NK-92 treated with Interleukin-12 subunit alpha and Interleukin-12 subunit beta, amount 100 ng/mL, for 24 hours (cell line): Measurements from ENCODE around the gene AQR.
"Not testable (repeated sequence)": the region's sequence is repeated elsewhere in the genome, so short reads cannot be mapped to it uniquely, and the experiment has no call there.

Experiments used
- DNase-seq: peaks from one replicate; lab custom pipeline; 2025; lab: John Stamatoyannopoulos, UW

The AQR gene

GRCh38 chr15:34969340-34970097 lies at the start of gene AQR:
Gene AQR, minus strand, starts transcription at chr15:34969742. Its CDS starts 129 bp downstream, at chr15:34969613.
- DNase-seq: peak; percentile 94

DNA sequence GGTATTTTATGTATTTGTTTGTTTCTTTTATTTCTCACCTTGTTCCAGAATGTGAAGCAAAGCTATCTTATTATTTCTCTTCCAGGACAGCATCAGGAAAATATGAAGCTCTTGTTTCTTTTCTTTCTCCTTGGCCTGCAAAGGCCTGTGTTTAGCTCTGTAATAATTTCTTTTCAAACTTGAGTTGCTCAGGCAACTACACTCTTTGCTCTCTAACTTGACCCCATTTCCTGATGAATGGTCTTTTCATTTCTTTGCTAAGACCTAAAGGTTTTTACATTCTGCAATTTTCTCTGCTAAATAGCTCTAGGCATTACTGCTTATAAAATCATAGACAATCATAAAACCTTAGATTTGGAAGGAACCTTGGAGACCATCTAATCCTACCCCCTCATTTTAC lies 44.7 kb upstream of the AQR start:
- DNase-seq: no peak

DNA sequence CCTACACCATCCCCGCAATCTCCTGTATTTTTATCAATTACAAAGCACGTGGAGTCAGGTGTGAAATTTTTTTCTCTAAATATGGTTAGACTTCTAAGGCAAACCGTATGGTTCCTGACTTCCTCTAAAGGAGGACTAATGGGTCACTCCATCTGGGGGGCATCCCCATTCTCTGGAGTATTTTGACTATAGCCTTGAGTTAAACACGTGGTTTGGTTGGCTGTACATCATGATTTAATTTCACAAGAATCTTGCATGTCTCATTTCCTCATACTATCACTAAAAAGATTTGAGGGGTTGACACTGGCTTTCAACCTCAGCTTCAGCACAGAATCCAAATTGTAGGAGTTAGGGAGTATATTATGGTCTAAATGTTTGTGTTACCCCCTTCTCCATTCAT lies 43.8 kb upstream of the AQR start:
- DNase-seq: no peak

DNA sequence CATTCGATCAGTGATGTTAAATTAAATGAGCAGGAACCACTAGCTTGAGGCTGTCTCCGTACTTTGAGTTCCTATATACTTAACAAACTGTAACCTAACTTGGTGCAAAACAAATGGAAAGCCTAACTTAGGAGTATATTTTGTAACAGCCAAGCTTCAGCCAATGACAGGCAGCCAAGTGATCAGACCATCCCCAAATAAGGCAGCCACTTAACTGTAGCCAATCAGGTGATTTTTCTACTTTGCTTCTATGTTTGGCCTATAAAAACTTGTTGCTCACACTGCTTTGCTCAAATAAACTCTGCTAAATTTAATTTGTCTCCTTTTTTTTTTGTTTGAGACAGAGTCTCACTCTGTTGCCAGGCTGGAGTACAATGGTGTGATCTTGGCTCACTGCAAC lies 37.9 kb upstream of the AQR start:
- DNase-seq: no peak

GRCh38 chr15:35005933-35006332 lies 36.4 kb upstream of the AQR start:
- DNase-seq: no peak

DNA sequence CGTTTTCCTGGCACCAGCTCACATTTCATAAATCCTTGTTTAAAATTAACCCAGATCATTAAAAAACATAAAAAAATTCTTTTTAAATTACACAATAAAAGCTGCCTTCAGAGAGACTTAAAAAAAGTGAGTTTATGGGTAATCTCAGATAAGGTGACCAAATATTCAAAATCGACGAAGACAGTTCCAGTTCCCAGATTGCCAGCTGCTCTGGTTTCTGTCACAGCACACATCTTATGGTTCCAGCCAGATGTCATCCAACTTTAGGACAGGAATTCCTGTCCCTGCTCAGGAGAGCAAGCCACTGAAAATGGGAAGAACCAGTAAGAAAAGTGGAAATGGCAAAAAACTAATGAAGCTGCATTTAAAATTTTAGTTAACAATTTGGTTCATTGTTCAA lies 34.4 kb upstream of the AQR start:
- DNase-seq: no peak

- DNase-seq: no peak
These were observed 31.0 kb upstream of the AQR start for GRCh38 chr15:35000511-35000910.

DNA sequence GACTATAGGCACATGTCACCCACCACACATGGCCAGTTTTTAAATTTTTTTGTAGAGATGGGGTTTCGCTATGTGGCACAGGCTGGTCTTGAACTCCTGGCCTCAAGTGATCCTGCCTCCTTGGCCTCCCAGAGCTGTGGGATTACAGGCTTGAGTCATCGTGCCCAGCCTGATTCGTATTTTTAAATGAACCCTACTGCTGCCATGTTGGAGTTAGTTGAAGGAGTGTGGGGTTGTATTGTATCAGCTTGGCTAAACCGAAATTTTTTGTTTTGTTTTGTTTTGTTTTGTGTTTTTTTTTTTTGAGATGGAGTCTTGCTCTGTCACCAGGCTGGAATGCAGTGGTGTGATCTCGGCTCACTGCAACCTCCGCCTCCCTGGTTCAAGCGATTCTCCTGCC lies 30.4 kb upstream of the AQR start:
- DNase-seq: no peak

- DNase-seq: no peak
These were observed 25.4 kb upstream of the AQR start for GRCh38 chr15:34994925-34995324.

DNA sequence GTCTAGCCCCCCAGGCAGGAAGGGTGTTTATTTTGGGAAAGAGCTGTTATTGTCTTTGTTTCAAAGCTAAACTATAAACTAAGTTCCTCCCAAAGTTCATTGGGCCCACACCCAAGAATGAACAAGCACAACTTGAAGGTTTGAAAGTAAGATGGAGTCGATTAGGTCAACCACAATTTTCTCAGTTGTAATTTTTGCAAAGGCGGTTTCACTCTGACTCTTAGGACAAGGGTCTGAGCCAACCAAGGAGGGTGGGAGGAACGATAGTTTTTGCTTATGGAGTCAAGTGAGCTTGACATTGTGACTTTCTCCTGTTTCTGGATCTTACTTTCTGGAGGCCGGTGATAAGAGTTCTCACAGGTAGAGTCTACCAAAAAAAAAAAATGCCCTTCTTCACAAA lies 24.3 kb upstream of the AQR start:
- DNase-seq: no peak

- no peak for DNase-seq
These were observed 23.9 kb upstream of the AQR start for GRCh38 chr15:34993412-34993811.

DNA sequence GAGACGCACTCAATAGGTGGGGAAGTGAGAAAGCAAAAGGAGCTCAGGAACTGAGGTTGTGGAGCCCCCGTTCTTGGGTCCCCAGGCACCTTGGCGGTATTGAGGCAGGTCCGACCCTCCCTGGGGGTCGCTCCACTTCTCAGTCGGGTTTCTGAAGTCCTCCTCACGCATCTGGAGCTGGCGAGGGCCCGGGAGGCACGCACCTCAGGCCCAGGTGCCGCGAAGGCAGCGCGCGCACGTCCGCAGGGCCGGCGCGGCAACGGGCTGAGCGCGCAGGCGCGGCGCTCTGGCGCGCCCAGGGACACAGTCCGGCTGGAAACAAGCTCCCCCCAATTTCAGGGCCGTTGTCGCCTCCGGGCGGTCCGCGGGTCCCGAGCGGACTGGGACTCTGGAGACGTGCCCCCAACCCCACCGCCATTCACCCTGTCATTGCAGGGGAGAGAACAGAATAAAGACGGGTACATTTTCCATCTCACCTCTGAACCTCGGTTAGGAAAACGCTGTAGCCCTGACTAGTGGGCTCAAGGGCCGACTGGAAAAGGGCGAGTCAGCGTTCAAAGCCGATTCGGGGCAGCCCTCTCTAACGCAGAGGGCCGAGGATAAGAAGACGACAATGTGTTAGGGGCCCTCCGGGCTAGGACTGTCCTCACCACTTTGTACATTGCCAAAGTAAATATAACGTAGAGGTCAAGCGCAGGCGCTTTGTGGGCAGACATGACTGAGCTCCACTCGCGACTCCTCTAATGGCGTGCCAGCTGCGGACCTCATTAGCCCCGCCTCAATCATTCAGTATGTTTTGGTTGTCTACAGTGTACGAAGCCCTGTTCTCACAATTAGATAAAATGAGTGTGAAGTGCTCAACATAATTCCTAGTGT lies 18.7 kb upstream of the AQR start, which contains the start of gene ZNF770:
ZNF770 (minus strand) TSS at position 261 of the 876 bp plus-strand sequence. CDS start 4,853 bp downstream, outside the sequence.
- DNase-seq: peak; percentile 69

- no peak for DNase-seq
These were observed 18.1 kb upstream of the AQR start for GRCh38 chr15:34987609-34988026.

DNA sequence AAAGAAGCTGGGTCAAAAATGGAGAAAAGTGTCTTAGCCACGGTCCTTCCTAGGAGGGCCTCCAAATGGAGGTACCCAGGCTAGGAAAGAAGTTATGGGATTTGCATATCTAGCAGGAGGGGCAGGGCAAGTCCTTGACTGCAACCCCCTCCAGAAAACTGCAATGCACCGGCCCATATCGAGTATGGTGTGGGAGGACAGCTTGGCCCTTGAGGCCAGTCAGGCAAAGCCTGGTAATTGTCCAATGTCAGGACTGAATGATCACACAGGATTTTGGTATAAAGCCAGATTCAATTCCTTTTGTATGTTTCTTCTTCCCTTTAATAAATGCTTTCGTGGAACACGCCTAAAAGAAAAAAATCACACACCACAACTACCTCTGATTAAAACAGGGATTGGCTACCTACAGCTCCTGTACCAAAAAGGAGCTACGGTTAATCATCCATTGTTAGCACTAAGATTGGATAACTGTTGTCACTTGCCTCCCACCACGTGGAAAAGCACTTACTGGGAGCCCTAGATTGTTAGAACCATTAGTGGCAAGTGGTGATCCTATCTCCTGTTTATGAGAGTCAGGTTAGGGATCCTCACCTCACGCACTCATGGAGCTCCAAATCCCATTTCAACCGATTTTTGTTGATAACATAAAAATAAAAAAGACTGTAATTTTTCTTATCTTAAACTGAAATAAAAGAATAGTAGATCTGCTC lies 17.4 kb upstream of the AQR start:
- no peak for DNase-seq

DNA sequence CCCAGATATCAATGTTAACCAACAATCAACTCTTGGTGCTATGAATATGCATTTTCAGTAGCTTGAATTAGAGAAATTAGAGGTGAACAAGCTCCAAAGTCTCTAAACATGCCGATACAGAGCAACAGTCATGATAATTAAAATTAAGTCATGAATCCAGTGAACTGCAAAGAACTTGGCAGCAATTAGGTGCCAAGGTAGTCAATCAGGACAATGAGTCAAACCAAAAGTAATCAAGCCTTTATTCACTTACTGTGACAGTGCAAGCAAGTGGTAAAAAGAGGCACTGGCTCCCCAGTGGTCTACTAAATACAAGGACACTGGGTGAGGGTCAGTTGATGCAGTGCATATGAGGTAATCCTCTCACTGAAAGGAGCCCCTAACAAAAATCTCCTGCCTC lies 16.8 kb upstream of the AQR start:
- DNase-seq: no peak

- no peak for DNase-seq
These were observed 15.5 kb upstream of the AQR start for GRCh38 chr15:34984889-34985630.

DNA sequence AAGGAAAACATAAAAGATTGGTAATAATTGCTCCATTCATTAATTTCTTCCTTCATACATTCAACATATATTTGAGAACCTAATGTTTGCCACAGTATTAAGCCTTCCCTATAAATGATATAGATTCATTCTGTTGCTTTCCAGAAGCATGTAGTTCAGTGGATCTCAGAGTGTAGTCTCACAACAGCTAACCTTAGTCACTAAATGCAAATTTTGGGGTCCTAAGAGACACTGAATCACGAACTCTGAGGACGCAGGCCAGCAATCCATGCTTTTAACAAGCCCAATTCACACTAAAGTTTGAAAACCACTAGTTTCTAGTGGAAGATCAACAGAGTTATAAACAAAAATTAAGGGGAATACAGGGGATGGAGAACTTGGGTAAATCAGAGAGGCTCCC lies 7.2 kb upstream of the AQR start:
- no peak for DNase-seq

DNA sequence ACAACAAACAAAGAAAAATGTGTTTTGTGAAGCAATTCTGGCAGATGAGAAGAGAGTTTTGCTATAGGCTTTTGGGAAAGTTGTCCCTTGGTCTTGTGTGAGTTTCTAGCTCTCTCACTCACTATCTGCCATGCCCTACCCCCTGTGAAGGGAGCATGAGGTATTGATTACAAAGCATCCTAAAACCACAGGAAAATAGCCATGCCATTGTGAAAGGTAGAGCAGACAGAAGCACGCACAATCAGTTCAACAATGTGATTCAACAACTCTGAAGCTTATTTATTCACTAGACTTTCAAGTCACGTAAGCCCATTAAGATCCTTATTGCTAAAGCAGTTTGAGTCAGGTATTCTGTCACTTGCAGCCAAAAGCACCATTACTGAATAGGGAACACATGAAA lies 6.5 kb upstream of the AQR start:
- DNase-seq: no peak

DNA sequence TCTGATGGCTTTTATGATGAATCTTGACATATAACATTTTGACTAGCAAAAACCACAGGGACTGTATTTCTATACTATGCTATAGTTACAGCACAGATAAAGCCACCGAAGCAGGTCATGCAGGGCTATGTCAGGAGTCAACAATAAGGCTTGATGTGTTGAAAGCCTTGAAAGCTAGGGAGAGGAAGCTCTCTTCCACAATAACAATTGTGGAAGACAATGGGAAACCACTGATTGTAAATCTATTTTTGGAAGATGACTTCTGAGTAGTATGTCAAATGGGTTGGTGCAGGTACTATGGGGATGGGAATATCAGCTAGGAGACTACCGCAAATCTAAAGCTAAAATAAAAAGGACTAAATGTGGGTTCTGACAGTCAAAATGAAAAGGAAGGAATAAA lies 4.0 kb upstream of the AQR start:
- no peak for DNase-seq

DNA sequence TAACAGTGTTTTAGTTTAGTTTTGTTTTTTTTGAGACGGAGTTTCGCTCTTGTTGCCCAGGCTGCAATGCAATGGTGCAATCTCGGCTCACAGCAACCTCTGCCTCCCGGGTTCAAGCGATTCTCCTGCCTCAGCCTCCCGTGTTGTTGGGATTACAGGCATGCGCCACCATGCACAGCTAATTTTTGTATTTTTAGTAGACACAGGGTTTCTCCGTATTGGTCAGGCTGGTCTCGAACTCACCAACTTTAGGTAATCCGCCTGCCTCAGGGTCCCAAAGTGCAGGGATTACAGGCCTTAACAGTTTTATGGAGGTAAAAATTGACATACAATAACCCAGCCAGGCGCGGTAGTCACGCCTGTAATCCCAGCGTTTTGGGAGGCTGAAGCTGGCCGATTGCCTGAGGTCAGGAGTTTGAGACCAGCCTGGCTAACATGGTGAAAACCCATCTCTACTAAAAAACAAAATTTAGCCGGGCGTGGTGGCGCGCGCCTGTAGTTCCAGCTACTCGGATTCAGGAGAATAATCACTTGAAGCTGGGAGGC lies 629 bp upstream of the AQR start:
- DNase-seq: not testable (repeated sequence)

- DNase-seq: no peak
These were observed 5.3 kb downstream of the AQR start for GRCh38 chr15:34964277-34964676.

DNA sequence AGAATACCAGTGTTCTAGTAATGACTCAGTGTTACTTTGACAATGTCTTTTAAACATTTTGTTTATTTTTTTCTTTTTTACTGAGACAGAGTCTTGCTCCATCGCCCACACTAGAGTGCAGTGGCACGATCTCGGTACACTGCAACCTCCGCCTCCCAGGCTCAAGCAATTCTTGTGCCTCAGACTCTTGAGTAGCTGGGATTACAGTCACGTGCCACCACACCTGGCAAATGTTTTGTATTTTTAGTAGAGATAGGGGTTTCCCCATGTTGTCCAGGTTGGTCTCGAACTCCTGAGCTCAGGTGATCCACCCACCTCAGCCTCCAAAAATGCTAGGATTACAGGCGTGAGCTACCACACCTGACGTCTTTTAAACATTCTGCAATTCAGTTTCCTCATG lies 15.7 kb downstream of the AQR start:
- DNase-seq: no peak
